ENCODE measurements around the gene DCLK2.

Gene DCLK2

DNA sequence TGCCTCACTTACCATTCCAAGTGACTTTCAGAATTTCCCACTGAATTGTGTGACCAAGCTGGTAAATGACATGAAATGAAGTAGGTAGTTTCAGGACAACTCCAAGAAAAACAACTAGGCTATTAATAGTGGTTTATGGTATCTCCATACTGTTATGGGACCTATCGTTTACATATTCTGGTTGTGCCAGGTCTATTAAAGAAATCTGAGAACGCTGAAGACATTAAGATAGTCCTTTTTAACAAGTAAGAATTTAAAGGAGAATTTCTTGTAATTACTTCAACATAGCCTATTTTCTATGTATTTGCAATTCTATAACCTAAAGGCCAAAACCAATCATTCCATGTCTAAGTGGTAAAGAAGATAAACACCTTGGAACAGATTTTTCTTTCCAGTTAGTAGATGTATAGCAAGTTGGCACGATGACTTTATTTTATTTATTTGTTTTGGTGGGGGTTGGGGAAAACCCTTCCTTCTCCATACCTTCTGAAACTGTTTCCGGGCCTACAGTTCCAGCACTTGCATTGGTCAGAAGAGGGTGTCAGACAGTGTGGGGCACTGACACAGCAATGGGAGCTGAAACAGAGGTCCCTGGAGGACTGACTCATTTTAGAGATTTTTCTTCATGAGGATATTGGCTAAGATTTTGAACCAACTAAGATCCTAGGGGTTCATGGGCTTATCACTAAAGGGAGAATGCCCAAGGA is 7.6 kb upstream of the DCLK2 start:
- no peak for DNase-seq

DNA sequence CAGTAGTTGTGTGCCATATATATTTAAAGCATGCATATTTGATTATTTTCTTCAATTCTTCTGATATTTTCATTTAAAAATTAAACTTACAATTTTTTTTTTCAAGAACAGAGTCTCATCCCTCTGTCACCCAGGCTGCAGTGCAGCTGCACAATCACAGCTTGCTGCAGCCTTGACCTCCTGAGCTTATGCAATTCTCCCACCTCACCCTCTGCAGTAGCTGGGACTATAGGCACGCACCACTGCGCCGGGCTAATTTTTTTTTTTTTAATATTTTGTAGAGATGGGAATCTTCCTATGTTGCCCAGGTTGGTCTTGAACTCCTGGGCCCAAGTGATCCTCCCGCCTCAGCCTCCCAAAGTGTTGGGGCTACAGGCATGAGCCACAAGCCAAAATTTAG is 5.8 kb upstream of the DCLK2 start:
- no peak for DNase-seq

DNA sequence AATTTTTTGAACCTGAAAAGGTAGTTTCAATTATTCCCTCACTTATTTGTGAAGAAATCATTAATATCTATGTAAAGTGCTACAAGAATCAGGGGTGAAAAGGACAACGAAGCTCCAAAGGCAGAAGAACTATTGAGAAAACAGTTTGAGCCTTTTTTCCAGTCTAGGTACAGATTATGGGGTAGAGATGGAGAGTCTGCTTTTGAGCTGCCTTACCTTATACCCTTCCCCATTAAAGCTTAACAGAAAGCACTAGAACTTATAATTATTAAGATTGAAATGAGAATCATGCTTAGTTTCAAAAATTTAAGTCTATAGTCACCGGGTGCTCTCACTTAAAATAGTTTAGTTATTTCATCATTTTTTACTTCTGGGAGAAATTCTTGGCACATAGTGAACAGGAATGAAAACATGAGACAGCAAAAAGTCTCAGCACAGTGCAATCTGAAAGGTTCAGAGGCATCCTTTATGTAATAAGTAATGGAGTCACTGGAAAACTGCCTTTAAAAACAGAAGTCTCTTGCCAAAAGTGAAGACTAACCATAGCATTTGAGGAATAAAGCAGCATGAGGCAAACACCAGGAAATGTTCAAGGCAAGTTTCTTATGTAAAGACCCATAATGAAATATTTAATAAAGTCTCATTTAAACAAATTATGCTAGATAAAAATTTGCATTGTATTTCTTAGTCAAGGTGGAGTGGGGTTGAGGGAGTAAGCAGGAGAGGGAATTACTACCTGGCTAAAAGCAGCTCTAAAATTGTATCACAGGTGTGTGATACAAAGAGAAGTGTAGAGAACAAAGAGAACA is 5.1 kb upstream of the DCLK2 start:
- DNase-seq = no peak

DNA sequence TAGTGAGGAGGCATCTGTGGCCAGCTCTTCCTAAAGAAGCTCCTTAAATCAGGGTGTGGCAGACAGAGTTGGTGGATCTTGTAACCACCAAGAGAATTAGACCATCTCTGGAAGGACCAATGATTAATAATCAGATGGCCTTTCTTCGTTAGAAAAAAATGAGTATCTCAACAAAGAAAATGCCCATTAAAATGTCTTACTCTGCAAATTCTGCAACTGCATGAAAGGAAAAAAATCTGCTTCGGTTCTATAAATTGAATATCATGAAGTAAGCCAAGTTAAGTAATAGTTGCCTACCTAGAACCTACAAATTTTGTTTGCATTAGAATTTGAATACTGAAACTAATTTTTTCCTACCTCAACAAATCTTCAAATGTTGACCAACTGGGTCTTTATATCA is 4.2 kb upstream of the DCLK2 start:
- DNase-seq = no peak

DNA sequence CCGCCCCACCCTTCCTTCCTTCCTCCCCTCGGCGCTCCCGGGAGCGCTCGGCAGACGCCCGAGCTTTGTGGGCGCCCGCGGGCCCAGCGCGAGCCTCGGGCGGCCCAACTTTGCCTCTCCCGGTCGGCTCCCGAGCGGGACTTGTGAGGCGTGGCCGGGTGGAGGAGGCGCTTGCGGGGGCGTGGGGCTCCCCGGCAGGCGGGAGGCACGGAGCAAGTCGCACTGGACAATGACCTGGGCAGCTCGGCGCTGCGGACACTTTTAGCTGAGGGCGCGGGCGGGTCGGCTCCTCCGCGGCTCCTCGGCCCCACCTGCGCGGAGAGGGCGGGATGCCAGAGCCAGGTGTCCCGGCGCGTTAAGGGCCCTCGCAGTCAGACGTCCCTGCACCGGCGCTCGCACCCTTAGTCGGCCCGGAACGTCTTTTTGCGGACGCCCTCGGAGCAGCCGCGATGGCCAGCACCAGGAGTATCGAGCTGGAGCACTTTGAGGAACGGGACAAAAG is 385 bp downstream of the DCLK2 start:
- DNase-seq = no peak

DNA sequence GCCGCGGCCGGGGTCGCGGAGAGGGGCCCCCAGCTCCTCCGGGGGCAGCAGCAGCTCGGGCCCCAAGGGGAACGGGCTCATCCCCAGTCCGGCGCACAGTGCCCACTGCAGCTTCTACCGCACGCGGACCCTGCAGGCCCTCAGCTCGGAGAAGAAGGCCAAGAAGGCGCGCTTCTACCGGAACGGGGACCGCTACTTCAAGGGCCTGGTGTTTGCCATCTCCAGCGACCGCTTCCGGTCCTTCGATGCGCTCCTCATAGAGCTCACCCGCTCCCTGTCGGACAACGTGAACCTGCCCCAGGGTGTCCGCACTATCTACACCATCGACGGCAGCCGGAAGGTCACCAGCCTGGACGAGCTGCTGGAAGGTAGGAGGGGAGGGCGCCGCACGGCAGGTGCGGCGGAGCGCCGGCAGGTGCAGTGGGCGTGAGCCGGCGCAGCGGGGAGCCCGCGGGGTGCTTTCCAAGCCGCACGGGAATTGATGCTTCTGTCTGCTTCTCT is 886 bp downstream of the DCLK2 start:
- no peak for DNase-seq

DNA sequence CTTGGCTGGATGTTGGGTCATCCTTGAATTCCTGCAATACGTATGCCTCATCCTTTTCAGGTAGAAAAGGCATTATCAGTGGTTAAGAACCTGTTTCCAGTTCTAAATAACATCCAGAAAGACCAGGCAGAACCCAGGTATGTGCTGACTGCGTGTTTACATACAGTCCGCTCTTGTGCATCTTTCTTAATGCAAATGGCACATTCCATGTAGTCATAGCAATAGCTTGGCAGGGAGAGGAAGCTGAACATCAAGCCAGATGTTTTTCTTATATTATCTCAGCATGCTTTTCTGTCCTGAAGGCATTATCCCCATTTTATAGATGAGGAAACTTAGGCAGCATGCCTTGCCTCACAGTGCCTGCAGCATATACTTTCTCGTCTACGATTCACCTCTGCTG is 2.1 kb downstream of the DCLK2 start:
- no peak for DNase-seq

DNA sequence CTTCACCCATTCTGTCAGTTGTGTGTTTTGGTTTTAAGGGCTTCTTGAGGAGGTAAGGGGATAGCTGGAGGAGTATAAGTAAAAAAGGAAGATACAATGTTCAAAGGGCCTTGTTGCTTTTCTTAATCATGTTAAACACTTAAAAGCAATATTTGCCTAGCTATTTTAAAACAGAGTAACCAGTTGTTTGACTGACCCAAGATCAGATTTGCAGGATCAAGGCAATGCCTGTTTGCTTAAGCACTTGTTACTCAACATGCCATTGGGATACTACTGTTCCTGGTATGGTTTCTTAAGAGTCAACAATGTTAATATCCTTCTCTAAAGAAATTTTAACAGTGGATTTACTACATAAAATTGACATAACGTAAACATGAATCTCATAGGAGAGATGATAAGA is 2.6 kb downstream of the DCLK2 start:
- no peak for DNase-seq

DNA sequence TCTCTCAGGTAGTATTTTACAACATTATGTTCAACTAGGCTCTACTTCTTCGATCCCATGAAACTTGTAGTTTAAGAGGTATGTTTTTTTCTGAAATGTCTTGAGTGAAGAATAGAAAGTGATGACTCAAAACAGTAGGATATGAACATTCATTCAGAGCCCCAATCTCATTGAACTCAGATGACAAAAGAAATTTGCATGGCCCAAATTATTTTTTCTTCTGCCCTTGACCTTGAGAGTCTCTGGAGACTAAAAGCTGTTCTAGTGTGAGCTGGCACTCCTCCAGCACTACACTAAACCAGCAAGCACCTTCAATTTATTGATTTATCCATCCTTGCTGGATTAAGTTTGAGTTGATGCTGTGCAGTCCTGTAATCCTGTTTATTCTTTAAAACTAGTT is 4.0 kb downstream of the DCLK2 start:
- no peak for DNase-seq

DNA sequence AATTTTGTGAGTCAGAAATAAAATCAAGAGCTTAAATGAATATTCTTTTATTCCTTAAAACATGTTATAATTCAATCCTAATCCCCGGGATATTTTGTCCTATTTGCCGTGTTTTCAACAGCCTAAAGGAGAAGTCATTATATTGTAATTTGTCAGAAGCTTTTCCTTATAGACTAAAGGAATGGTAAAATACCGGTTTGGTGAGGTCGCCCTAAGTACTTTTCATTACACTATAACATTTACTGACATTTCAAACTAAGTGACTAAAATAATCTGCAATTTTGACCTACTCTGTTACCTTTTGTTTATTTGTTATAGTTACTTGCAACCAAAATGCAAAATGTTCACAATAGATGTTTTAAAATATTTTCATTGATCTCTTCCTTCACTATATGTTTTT is 8.8 kb downstream of the DCLK2 start:
- no peak for DNase-seq

DNA sequence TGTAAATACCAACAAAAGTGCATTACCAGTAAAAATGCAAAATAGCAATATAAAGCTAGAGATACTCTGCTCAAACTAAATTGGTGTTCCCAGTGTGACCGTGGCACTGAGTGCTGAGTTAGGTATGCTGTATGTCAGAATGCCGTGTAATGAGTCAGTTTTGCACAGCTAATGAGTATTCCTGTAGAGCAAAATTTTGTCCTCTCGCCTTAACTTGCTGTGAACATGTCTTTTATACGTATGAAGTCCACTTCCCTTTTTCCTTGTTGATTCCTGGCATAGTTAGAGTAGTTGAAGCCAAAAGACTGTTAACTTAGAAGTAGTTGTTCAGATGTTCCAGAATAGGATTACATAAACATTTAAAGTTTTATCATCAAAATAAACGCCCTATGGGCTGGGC is 11.5 kb downstream of the DCLK2 start:
- no peak for DNase-seq

DNA sequence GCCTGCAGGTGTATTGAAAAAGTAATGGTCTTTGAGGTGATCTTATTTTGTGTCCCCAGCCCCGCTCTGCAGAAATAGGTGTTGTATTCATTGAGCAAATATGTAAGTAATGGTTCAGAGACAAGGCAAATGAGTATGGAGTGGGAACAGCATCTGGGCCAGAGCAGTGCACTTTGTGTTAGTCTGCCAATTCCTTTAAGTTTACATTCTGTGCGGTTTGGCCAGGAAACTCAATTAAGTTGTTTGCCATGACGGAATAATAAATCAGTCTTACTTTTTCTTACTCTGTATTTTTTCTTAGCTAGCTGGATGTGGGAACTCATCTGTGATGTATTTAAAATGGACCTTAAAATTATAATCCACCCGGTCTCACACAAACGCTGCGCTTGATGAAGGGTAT is 12.6 kb downstream of the DCLK2 start:
- no peak for DNase-seq

DNA sequence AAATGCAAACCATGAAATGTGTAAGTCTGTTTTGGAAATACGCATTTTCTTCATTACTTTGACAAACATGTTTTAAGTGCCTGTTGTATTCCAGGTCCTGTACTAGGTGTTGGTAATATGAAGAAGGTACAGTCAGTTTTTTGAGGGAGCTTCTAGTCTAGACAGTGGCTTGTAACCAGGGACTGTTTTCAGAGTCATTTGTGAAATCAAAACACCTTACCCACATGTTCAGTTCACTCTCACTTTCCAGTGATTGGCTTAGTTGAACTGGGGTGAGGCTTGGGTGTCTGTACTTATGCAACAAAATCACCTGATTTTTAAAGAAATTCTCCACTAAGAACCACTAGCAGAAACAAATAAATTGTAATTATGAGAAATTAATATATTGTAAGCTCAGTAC is 16.4 kb downstream of the DCLK2 start:
- DNase-seq = no peak

DNA sequence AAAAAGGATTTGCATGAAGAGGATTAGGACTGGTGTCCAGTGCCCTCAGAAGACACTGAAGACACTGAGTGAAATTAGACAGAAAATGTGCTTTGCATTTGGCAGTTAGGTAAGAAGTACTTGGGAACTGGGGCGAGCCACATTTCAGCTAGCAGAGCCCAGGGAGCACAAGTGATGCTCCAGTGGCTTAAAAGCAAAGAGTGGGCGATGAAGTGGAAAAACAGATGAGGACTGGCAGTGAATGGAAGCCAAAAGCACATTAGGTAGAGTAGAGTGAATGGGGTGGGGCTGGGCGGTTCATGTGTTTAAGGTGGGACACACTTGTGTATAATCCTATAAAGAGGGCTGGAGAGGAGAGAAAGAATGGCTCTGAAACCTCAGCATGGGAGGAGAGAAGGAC is 18.4 kb downstream of the DCLK2 start:
- DNase-seq = no peak

DNA sequence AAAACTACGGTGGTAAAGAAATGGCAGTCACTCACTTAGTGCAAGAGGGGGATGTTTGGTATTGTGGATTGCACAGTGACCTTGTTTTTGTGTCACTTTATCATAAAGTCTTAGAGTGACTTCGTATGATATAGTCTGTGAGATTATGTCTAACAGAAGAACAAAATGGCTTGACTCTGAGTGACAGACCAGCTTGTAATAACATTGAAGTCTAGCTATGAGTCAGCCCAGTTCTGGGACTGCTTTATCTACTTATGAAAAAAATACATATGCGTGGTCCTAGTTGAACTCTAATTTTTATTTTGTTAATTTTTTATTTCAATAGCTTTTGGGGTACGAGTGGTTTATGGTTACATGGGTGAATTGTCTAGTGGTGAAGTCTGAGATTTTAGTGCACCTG is 20.0 kb downstream of the DCLK2 start:
- DNase-seq = no peak

DNA sequence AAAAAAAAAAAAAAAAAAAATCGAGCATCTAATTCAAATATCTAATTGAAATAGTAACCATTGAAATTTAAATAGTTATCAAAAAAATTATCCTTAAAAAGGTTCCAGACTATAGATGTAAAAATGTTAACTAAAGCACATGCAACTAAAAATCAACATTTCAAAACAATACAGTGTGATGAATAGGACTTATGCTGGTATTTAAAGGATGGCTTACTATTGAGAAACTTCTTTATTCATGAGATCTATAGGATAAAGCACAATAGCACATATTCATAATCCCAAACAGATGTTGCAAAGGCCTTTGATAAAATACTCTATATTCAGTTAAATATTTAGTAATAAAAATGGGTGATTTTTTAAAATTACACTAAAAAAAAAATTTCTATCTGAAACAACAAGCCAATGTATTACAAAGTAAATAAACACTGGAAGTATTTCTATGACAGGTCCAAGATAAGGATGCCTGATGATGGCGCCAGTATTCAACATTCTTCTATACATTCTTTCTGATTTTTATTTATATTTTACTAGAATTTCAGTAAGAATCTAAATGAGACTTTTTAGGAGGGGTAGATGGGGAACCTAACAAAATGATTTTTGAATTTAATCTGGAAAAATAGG is 26.3 kb downstream of the DCLK2 start:
- DNase-seq = no peak

DNA sequence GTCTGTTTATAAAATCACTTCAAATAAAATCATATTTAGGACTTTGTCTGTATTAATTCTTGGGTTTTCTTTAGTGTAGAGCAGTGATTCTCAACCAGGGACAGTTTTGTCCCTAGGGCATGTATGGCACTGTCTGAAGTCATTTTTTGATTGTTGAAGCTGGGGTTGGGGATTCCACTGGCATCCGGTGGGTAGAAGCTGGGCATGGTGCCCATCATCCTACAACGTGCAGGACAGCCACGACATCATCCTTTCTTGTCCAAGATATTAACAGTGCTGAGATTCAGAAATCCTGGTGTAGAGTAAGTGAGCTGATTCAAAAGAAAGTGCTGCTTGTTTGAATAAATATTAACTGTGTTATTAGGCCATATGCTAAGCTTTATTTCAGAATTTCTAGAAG is 28.6 kb downstream of the DCLK2 start:
- DNase-seq = no peak

DNA sequence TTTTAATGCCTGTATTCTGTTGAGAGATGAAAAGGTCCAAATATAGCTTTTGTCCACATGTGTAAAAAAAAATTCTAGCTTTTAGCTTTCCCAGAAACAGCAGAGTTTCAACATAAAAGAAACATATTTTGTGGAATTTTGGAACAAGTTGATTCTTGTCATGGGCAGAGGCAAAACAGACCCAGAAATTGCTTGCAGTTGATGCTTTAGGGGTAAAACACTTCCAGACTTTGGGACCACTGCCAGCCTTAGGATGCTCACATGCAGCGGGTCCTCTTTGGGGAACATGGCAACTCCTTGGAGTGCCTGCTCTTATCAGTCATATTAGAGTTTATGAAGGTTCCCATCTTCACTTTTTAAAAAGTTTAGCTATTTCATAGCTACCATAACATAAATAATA is 30.4 kb downstream of the DCLK2 start:
- no peak for DNase-seq

DNA sequence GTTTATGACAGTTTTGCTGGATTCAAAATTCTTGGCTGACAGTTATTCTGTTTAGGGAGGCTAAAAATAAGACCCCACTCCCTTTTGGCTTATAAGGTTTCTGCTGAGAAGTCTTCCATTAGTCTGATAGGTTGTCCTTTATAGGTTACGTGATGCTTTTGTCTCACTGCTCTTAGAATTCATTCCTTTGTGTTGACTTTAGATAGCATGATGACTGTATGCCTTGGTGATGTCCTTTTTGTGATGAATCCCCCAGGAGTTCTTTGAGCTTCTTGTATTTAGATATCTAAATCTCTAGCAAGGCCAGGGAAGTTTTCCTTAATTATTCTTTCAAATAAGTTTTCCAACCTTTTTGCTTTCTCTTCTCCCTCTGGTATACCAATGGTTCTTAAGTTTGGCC is 36.4 kb downstream of the DCLK2 start:
- no peak for DNase-seq

DNA sequence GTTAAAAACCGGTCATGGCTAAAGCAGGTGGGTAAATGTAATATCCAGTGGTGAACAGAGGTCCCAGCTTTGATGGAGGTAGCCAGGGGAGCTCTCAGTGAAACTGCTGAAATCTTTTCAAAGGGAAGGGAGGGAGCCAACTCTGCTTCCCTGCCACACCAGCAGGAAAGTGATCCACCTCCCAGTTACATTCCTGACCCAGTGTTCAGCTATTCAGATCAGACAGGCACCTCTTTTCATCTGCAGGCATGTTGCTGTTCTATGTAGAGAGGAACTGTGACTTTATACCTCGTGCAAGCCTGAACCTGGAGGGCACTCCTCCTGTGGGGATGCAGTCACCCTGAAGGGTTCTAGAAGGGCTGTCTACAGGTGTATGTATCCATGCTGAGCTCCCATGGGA is 37.6 kb downstream of the DCLK2 start:
- DNase-seq = no peak

DNA sequence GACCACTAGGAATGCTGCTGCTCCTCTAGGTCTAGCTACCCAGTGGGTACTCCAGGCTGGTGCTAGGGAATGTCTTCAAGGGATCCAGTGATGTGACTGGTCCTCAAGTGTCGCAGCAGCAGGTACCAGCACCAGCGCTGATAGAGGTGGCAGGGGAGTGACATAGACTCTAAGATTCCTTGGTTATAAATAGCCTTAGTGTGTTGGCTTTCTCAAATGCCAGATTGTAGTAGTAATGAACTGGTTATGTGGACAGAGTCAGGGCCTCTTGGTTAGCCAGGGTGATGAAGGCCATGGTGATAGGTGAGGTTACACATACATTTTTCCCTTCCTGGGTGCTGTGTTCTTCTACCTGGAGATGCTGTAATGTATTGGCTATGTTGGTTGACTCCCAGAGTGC is 38.3 kb downstream of the DCLK2 start:
- DNase-seq = no peak

DNA sequence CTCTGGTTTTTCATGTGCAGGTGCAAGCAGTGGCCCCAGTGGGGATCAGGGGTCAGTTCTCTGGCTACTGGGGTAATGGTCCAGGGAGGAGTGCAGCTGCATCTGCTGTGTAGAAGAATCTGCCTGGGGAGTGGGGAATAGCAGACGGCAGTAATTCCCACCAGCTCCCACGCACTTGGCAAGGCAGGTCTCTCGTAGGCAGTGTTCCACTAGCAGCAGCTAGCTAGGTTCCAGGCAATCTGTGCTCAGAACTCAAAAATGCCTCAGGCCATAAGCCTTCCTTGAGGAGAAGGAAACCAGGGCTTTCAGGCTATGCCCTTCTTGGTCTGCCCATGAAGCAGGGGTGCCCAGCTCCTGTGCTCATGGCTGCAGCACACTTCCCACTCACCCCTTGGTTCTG is 38.8 kb downstream of the DCLK2 start:
- no peak for DNase-seq

DNA sequence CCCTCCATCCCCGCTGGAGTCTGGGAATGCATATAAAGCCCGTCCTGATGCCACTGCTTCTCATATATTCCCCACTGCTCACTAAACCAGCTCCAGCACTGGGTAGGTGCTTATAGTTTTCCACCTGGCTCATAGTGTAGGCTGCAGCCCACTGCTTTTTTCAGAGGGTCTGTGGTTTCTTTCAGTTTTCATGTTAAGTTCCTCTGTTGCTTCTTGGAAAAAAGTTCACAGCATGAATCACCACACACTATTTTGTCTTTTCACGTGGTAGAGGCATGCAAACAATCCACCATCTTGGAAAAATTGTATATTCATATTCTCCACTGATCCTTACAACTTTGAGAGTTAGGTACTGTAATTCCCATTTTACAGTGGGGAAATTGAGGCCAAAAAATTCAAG is 39.4 kb downstream of the DCLK2 start:
- no peak for DNase-seq

DNA sequence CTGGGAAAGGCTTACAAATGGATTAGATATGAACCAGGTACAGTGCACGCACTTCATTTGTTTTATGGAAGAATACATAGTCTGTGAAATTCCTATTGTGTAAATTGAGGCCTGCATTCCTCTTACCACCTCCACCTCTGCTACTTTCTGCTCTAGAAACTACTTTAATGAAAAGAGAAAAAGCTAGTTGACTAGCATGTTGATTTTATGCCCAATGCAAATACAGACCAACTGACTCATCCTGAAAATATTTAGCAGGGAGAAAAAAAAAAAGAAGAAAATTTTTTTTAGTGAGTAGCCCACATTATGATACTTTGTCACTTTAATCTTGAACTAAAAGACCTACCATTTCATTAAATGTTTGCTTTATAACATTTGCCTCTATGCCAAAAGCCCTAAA is 41.2 kb downstream of the DCLK2 start:
- no peak for DNase-seq
